Muscle layer of duodenum (tissue), 2 donors: Measurements from ENCODE around the gene ABI2.
"Not testable (repeated sequence)": the region's sequence is repeated elsewhere in the genome, so short reads cannot be mapped to it uniquely, and the experiment has no call there.

Source experiments
- H3K27ac ChIP-seq: one replicate; pipeline ENCODE4 v1.7.0; 2013; ENCODE audit warnings: mild to moderate bottlenecking, low read length
- H3K27me3 ChIP-seq: one replicate; pipeline ENCODE4 v1.7.0; 2013; ENCODE audit warnings: low read depth, mild to moderate bottlenecking, control low read depth, low read length
- H3K36me3 ChIP-seq, 2 donors: one replicate each; pipeline ENCODE4 v1.7.0; 2013; ENCODE audit warnings: low read length in 2 of 2, control low read depth in 1 of 2, mild to moderate bottlenecking in 1 of 2; ENCODE audit not compliant: insufficient read depth in 2 of 2, control insufficient read depth in 1 of 2
- H3K4me1 ChIP-seq, 2 donors: one replicate each; pipeline ENCODE4 v1.7.0; 2013; ENCODE audit warnings: low read length in 2 of 2, mild to moderate bottlenecking in 2 of 2, control low read depth in 1 of 2, moderate library complexity in 1 of 2; ENCODE audit not compliant: insufficient read depth in 2 of 2, control insufficient read depth in 1 of 2
- H3K4me3 ChIP-seq, 2 donors: one replicate each; pipeline ENCODE4 v1.7.0; 2013; ENCODE audit warnings: low read length in 2 of 2, low read depth in 1 of 2, mild to moderate bottlenecking in 1 of 2
- H3K9me3 ChIP-seq, 2 donors: one replicate each; pipeline ENCODE4 v1.7.0; 2013; ENCODE audit warnings: low read length in 2 of 2, control low read depth in 1 of 2, mild to moderate bottlenecking in 1 of 2; ENCODE audit not compliant: control insufficient read depth in 1 of 2
- donor health status: healthy.

Gene ABI2

DNA sequence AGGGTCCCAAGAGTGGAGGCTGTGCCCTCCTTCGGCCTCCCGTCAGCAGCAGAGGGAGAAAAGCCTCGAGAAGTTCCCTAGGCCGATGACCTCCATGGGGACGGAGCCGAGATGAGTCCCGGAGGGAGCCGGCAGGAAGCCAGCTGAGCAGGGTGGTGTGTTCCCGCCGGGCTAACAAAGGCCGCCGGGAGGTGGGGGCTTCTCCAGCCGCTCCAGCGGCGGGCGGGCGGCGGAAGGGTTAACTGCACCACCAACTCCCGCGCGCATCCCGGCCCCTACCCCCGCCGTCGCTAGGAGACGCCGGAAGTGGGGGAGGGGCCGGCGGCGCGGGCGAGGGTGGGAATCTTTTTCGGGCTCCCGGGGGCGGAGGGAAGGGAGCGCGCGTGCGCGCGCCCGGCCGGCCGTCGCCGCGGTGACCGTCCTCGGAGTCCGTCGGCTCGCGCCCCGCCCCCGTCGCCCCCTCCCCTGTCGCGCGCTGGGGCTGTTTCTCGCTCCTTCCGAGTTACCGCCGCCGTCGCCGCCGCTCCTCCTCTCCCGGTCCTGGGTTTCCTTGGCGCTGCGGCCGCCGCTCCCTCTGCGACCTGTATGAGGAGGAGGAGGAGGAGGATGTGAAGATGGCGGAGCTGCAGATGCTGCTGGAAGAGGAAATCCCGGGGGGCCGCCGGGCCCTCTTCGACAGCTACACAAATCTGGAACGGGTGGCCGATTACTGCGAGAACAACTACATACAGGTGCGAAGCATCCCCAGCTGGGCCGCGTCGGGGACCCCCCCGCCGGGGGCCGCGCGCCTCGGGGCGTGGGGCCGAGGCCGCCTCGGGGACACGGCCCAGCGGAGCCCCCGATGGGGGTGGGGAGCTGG is at the start of gene ABI2:
ABI2 (plus strand) TSS at position 494 of the 859 bp plus-strand sequence; CDS start at position 615, 121 bp downstream.
- H3K9me3 ChIP-seq, result no peaks in the 10 kb centered on the region
- H3K27me3 ChIP-seq, result no peaks in the 10 kb centered on the region
- peak within 1 kb of the TSS; percentile 84 to 99 for H3K4me3 ChIP-seq
- H3K4me1 ChIP-seq, result peaks cover 0 to 20% of the 10 kb centered on the region in 2 donors
- H3K36me3 ChIP-seq, result no peaks in the 10 kb centered on the region
- peak within 1 kb of the TSS; percentile 56 for H3K27ac ChIP-seq

DNA sequence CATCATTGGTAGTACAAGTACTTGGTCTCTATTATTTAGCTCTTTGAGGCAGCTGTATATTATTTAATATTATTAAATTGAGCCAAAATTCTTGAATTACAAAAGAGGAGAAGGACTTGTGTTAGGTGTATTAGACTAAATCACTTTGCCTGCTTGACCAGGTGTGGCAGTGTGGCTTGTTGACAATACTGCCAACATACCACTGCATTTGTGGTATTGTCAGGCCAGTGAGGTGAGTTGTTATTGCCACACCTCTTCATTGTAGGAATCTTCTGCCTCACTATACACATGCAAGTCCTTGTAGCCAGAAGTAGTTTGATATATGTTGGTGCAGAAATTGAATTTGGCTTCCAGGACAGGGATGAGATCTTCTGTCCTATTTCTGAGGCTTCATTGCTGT is 48.9 kb upstream of the ABI2 start:
- Histone ChIP-seq H3K9me3 (no peaks in the 10 kb centered on the region), H3K4me3 (no peak overlapping the region), H3K36me3 (peaks cover 38 to 51% of the 10 kb centered on the region in 2 donors), H3K4me1 (no peaks in the 10 kb centered on the region), H3K27me3 (no peaks in the 10 kb centered on the region), H3K27ac (no peak overlapping the region)

DNA sequence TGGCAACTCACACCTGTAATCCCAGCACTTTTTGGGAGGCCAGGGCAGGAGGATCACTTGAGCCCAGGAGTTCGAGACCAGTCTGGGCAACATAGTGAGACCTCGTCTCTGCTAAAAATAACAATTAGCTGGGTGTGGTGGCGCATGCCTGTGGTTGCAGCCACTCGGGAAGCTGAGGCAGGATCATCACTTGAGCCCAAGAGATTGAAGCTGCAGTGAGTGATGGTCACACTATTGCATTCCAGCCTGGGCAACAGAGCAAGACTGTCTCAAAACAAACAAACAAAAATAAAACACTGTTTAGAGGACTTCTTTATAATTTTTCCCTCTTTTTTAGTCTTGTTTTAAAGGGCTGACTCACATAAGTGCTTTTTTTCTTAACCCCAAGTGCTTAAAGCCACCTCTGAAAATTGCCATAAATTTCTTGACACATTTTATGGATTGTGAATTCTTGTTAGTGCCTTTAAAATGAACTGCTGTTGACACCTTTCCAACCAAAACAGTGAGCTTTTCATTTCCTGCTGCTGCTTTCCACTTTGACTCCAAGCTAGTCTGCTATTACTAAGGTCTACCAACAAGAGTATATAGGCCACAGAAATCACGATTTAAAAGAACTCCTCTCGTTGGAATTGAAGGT is 47.6 kb upstream of the ABI2 start:
- Histone ChIP-seq H3K27me3 (no peaks in the 10 kb centered on the region), H3K4me3 (no peak overlapping the region), H3K4me1 (no peaks in the 10 kb centered on the region), H3K36me3 (peaks cover 43 to 55% of the 10 kb centered on the region in 2 donors), H3K27ac (no peak overlapping the region), H3K9me3 (no peaks in the 10 kb centered on the region)

DNA sequence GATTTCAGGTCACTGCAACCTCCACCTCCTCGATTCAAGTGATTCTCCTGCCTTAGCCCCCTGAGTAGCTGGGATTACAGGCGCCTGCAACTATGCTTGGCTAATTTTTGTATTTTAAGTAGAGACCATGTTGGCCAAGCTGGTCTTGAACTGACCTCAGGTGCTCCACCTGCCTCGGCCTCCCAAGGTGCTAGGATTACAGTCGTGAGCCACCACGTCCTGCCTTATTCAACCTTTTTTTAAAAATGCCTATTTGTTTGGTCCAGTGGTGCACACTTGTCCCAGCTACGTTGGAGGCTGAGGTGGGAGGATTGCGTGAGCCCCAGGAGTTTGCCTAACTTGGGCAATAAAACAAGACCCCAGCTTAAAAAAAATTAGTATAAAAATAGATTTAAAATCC is 46.1 kb upstream of the ABI2 start:
- no peak overlapping the region for H3K27ac ChIP-seq
- no peaks in the 10 kb centered on the region for H3K4me1 ChIP-seq
- no peak overlapping the region for H3K4me3 ChIP-seq
- H3K9me3 ChIP-seq, result no peaks in the 10 kb centered on the region
- peaks cover 46 to 64% of the 10 kb centered on the region in 2 donors for H3K36me3 ChIP-seq
- no peaks in the 10 kb centered on the region for H3K27me3 ChIP-seq

DNA sequence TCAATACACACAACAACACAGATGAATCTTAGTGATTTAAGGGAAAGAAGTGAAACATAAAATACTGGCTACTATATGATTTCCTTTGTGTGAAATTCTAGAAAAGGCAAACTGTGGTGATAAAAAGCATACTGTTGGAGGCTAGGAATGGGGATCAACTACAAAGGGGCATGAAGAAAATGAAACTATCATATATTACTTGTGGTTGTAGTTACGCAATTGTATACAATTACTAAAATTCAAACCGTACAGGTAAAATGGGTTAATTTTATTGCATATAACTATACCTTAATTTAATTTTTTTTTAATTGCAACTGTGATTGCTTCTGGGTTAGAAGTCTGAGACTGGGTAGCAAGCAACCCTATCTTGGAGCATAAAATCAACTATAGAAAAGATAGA is 41.7 kb upstream of the ABI2 start:
- Histone ChIP-seq H3K27ac (no peak overlapping the region), H3K27me3 (no peaks in the 10 kb centered on the region), H3K4me3 (no peak overlapping the region), H3K9me3 (no peaks in the 10 kb centered on the region), H3K36me3 (peaks cover 23 to 35% of the 10 kb centered on the region in 2 donors), H3K4me1 (no peaks in the 10 kb centered on the region)

- H3K4me1 ChIP-seq, result no peaks in the 10 kb centered on the region
- H3K27ac ChIP-seq, result no peak overlapping the region
- H3K4me3 ChIP-seq, result no peak overlapping the region
- no peaks in the 10 kb centered on the region for H3K27me3 ChIP-seq
- H3K9me3 ChIP-seq, result no peaks in the 10 kb centered on the region
- H3K36me3 ChIP-seq, result peaks cover 0 to 10% of the 10 kb centered on the region in 2 donors
Measured at GRCh38 chr2:203301667-203302066, 26.5 kb upstream of the ABI2 start.

DNA sequence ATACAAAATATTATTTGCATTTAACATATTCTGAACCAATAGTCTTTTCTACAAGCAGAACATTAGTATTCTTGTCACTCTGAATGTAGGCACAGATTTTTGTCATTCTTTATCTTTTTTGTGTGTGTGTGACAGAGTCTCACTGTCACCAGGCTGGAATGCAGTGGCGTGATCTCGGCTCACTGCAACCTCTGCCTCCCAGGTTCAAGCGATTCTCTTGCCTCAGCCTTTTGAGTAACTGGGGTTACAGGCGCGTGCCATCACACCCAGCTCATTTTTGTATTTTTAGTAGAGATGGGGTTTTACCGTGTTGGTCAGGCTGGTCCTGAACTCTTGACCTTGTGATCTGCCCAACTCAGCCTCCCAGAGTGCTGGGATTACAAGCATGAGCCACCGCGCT is 25.6 kb upstream of the ABI2 start:
- not testable (repeated sequence) for H3K27me3 ChIP-seq, H3K9me3 ChIP-seq, H3K27ac ChIP-seq, H3K4me3 ChIP-seq, H3K4me1 ChIP-seq, H3K36me3 ChIP-seq

- no peak overlapping the region for H3K27ac ChIP-seq
Measured at GRCh38 chr2:203310688-203311436, 17.3 kb upstream of the ABI2 start.

GRCh38 chr2:203326356-203326755 is 1.8 kb upstream of the ABI2 start:
- Histone ChIP-seq H3K4me3 (no peak overlapping the region), H3K27ac (no peak overlapping the region), H3K36me3 (no peaks in the 10 kb centered on the region), H3K27me3 (no peaks in the 10 kb centered on the region), H3K9me3 (no peaks in the 10 kb centered on the region), H3K4me1 (peaks cover 0 to 20% of the 10 kb centered on the region in 2 donors)

More at GRCh38 chr2:203310688-203311436, 17.3 kb upstream of the ABI2 start:
- no peaks in the 10 kb centered on the region for H3K9me3 ChIP-seq
- no peaks in the 10 kb centered on the region for H3K4me1 ChIP-seq
- peaks cover 5% of the 10 kb centered on the region in 2 donors for H3K36me3 ChIP-seq
- no peaks in the 10 kb centered on the region for H3K27me3 ChIP-seq
- H3K4me3 ChIP-seq, result no peak overlapping the region

DNA sequence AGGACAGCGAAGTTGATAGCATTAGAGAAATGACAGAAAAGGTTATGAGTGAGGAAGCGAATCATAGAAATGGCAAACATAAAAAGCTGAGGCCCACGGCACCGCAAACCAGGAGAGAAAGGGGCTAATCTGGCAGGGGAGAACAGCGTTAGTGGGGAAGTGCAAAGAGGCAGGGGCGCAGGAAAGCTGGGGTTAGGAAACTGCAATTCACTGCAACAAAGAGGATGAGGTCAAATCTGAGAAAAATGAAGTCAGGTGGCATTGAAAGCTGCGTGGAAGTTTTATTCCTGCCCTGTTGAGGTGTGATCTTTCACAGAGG is 653 bp upstream of the ABI2 start:
- Histone ChIP-seq H3K36me3 (no peaks in the 10 kb centered on the region), H3K27me3 (no peaks in the 10 kb centered on the region), H3K9me3 (no peaks in the 10 kb centered on the region), H3K4me1 (peaks cover 0 to 20% of the 10 kb centered on the region in 2 donors), H3K27ac (peak overlapping the region; percentile 47), H3K4me3 (peak overlapping the region; percentile 76 to 99)
